K562 (cell line): ENCODE results near the gene PDGFRA.

ENCODE experiments used
- CCNT2 ChIP-seq: IDR thresholded peaks from 2 replicates; pipeline ENCODE4 v1.6.1; 2011; ENCODE audit warnings: borderline replicate concordance, low read depth, mild to moderate bottlenecking, moderate library complexity, mixed read lengths, low read length; ENCODE audit not compliant: insufficient read length; ENCODE audit errors: extremely low read depth
- EZH2 ChIP-seq: IDR thresholded peaks from 2 replicates; pipeline ENCODE4 v1.6.1; 2012; ENCODE audit warnings: low read depth, mild to moderate bottlenecking, inconsistent platforms, low read length, borderline replicate concordance
- GABPA ChIP-seq: fragments of 200-800 bp; sonication (Bioruptor generic); conservative IDR thresholded peaks from 2 replicates; pipeline ENCODE4 v1.6.1; 2016; ENCODE audit warnings: low read depth, missing genetic modification characterization, missing compliant biosample characterization
- NEUROD1 ChIP-seq: fragments of 150-350 bp; IDR thresholded peaks from 2 replicates; pipeline ENCODE4 v1.6.1; 2014; ENCODE audit warnings: borderline replicate concordance, low read length, low read depth; ENCODE audit not compliant: partially characterized antibody
- NFE2L1 ChIP-seq: fragments of 450-650 bp; IDR thresholded peaks from 2 replicates; pipeline ENCODE4 v1.6.1; 2016; ENCODE audit warnings: missing genetic modification characterization, low read depth, mild to moderate bottlenecking, missing compliant biosample characterization, moderate library complexity, borderline replicate concordance
- PCBP2 ChIP-seq: fragments of 200-400 bp; formaldehyde crosslinking; IDR thresholded peaks from 2 replicates; pipeline ENCODE4 v1.6.1; 2018; ENCODE audit warnings: low read length, low read depth, mild to moderate bottlenecking, moderate library complexity; ENCODE audit not compliant: poor library complexity, severe bottlenecking
- TAF9B ChIP-seq: fragments of 450-650 bp; IDR thresholded peaks from 2 replicates; pipeline ENCODE4 v1.6.1; 2018; ENCODE audit warnings: mild to moderate bottlenecking; ENCODE audit not compliant: partially characterized antibody
- TF ChIP-seq, protein P1 (sequence below): fragments of 450-650 bp; formaldehyde crosslinking; IDR thresholded peaks from 2 replicates; pipeline ENCODE4 v1.4.0; 2020; ENCODE audit warnings: mild to moderate bottlenecking, moderate library complexity
- TF ChIP-seq, protein P2 (sequence below): sonication (generic); formaldehyde crosslinking; IDR thresholded peaks from 2 replicates; pipeline ENCODE4 v1.5.0; 2020; ENCODE audit warnings: missing genetic modification reagents
- TF ChIP-seq, protein P3 (sequence below), 3 experiments: IDR thresholded peaks in 2 of 3; conservative IDR thresholded peaks in 1 of 3; 2 replicates each; pipeline ENCODE4 v1.5.1; 2011 to 2012; ENCODE audit warnings: low read length in 3 of 3, mild to moderate bottlenecking in 3 of 3, control low read depth in 2 of 3, improper control_type of control experiment in 1 of 3, inconsistent platforms in 1 of 3, low read depth in 1 of 3, mixed read lengths in 1 of 3, moderate library complexity in 1 of 3; ENCODE audit not compliant: insufficient read depth in 2 of 3

DNA sequence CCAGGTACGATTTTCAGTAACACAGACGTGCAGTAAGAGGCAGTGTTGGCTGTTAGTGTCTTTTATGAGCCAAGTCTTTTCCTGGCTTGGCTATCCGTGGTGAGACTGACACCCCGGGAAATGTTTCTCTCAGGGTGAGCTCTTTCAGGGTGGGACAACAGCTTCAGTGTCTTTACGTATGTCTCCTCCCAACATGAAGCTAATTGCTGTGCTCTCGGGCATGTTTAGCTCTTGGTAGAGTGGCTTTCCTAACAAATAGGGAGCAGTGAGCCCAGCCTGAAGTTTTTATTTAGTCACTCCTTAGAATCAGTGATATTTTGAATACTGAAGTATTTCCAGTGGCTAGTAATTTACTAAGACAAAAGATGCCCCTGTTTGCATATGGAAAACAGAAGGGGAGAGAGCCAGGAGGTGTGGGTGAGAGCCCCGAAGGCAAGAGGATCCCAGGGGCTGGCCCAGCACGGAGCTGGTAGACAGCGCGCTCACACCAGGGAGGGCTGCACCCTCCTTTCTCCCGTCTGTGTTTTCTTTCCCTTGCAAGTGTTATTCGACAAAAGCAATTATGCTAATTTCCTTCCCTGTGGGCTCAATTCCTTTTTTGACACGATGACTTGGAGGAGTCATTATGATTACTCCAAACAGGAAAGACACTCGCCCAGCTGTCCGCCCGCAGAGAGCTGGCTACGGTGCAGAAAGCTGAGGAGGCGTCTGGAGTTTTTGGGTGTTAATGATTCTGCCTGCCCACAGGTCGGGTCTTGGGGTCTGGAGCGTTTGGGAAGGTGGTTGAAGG is 47.7 kb downstream of the PDGFRA start:
- TF ChIP-seq NFE2L1 (tag) (no peak), TAF9B (no peak), EZH2 (no peak), CCNT2 (no peak), NEUROD1 (no peak), PCBP2 (no peak), GABPA (tag) (no peak)
- TF ChIP-seq, protein P1, sequence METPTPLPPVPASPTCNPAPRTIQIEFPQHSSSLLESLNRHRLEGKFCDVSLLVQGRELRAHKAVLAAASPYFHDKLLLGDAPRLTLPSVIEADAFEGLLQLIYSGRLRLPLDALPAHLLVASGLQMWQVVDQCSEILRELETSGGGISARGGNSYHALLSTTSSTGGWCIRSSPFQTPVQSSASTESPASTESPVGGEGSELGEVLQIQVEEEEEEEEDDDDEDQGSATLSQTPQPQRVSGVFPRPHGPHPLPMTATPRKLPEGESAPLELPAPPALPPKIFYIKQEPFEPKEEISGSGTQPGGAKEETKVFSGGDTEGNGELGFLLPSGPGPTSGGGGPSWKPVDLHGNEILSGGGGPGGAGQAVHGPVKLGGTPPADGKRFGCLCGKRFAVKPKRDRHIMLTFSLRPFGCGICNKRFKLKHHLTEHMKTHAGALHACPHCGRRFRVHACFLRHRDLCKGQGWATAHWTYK (CRISPR knock-in tag), result no peak
- TF ChIP-seq, protein P2, sequence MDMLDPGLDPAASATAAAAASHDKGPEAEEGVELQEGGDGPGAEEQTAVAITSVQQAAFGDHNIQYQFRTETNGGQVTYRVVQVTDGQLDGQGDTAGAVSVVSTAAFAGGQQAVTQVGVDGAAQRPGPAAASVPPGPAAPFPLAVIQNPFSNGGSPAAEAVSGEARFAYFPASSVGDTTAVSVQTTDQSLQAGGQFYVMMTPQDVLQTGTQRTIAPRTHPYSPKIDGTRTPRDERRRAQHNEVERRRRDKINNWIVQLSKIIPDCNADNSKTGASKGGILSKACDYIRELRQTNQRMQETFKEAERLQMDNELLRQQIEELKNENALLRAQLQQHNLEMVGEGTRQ (CRISPR knock-in tag), result no peak
- TF ChIP-seq, protein P3, sequence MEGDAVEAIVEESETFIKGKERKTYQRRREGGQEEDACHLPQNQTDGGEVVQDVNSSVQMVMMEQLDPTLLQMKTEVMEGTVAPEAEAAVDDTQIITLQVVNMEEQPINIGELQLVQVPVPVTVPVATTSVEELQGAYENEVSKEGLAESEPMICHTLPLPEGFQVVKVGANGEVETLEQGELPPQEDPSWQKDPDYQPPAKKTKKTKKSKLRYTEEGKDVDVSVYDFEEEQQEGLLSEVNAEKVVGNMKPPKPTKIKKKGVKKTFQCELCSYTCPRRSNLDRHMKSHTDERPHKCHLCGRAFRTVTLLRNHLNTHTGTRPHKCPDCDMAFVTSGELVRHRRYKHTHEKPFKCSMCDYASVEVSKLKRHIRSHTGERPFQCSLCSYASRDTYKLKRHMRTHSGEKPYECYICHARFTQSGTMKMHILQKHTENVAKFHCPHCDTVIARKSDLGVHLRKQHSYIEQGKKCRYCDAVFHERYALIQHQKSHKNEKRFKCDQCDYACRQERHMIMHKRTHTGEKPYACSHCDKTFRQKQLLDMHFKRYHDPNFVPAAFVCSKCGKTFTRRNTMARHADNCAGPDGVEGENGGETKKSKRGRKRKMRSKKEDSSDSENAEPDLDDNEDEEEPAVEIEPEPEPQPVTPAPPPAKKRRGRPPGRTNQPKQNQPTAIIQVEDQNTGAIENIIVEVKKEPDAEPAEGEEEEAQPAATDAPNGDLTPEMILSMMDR (IDR thresholded peaks at IDR 0.05 in 2 of 3, conservative IDR thresholded peaks at IDR 0.05 in 1 of 3; ENCODE audit: insufficient read depth in 2 of 3, low read depth in 1 of 3, low read length in 3 of 3), result no peak
